Activated CD4-positive, alpha-beta memory T cell treated with anti-CD3 and anti-CD28 coated beads, Interleukin-2, amount 10 ng/mL, durations not matched to agents 7 days and 5 days (primary cell): ENCODE data around the gene SF3B2. TPM values are rescaled to one million over a fixed set of nuclear protein-coding genes. Genes with fewer than 3 reads are reported as not detected.

Experiments
- CTCF ChIA-PET: fragments of 350-600 bp; sonication (Branson Sonifier 250); formaldehyde crosslinking; loops from one replicate; lab custom pipeline; 2021; ENCODE audit warnings: antibody characterized with exemption, inconsistent platforms; lab: Charles Lee
- POLR2A ChIA-PET: fragments of 350-600 bp; sonication (Branson Sonifier 250); formaldehyde crosslinking; loops from one replicate; lab custom pipeline; 2021; ENCODE audit warnings: antibody characterized with exemption; lab: Charles Lee
- DNase-seq: peaks from one replicate; pipeline ENCODE4 v3.0.0-alpha.2; 2020
- H3K27ac Mint-ChIP-seq: one replicate; pipeline ENCODE4 v1.8.0; 2021; ENCODE audit warnings: mild to moderate bottlenecking, mixed read lengths
- H3K27me3 Mint-ChIP-seq: one replicate; pipeline ENCODE4 v1.8.0; 2021; ENCODE audit warnings: mixed read lengths
- H3K36me3 Mint-ChIP-seq: one replicate; pipeline ENCODE4 v1.8.0; 2021; ENCODE audit warnings: low read depth, mixed read lengths
- H3K4me1 Mint-ChIP-seq: one replicate; pipeline ENCODE4 v1.8.0; 2021; ENCODE audit warnings: mixed read lengths
- H3K4me3 Mint-ChIP-seq: one replicate; pipeline ENCODE4 v1.8.0; 2021; ENCODE audit warnings: mild to moderate bottlenecking, mixed read lengths
- H3K9me3 Mint-ChIP-seq: one replicate; pipeline ENCODE4 v1.8.0; 2021; ENCODE audit warnings: mixed read lengths
- total RNA-seq, 2 experiments: library from RNA; stranded (reverse); gene quantifications; one replicate each; pipeline ENCODE4 v1.2.3, GENCODE V29; 2021

SF3B2 gene
- total RNA-seq, 2 experiments from 2014 or later, result 230 to 241 TPM

DNA sequence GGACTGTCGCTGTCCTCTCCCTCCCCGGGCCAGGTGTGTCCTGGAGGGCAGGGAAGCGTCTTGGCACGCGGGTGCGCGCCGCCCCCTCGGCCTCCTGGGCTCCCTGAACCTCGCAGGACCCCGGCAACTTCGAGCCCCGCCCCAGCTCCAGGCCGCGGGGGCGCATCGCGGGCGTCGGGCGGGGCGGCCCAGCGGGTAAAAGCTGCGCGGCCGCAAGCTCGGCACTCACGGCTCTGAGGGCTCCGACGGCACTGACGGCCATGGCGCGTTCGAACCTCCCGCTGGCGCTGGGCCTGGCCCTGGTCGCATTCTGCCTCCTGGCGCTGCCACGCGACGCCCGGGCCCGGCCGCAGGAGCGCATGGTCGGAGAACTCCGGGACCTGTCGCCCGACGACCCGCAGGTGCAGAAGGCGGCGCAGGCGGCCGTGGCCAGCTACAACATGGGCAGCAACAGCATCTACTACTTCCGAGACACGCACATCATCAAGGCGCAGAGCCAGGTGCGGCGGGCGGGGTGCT is 40.3 kb upstream of the SF3B2 start, which contains the start of gene CST6:
Gene CST6, plus strand, starts transcription at position 224 of the 519 bp plus-strand sequence. Its CDS starts 37 bp downstream, at position 261.
- H3K27me3 Mint-ChIP-seq, result peaks cover 26% of the 10 kb centered on the region
- no peaks in the 10 kb centered on the region for H3K4me1 Mint-ChIP-seq
- no peak for DNase-seq
- H3K27ac Mint-ChIP-seq, result no peak within 1 kb of the TSS
- ChIA-PET POLR2A (interaction anchor here (0.7 to 2.6 kb wide), 4 partner anchors 9 to 300 kb away, joined by 3 to 9 read pairs (median 5); partner anchors contain the start of genes BANF1 and EIF1AD), CTCF (interaction anchor here (0.6 to 3.3 kb wide), 3 partner anchors 10 to 127 kb away, joined by 3 to 11 read pairs (median 7); no protein-coding TSS in a partner anchor)
- no peaks in the 10 kb centered on the region for H3K9me3 Mint-ChIP-seq
- H3K36me3 Mint-ChIP-seq, result no peaks in the 10 kb centered on the region
- no peak within 1 kb of the TSS for H3K4me3 Mint-ChIP-seq

- no peaks in the 10 kb centered on the region for H3K4me1 Mint-ChIP-seq
- no peaks in the 10 kb centered on the region for H3K9me3 Mint-ChIP-seq
- CTCF ChIA-PET, result interaction anchor here (1.1 to 3.3 kb wide), 2 partner anchors 9 to 127 kb away, joined by 3 to 11 read pairs; no protein-coding TSS in a partner anchor
- H3K36me3 Mint-ChIP-seq, result no peaks in the 10 kb centered on the region
- no peak overlapping the region for H3K4me3 Mint-ChIP-seq
- POLR2A ChIA-PET, result interaction anchor here (0.9 to 2.6 kb wide), 4 partner anchors 10 to 301 kb away, joined by 4 to 9 read pairs (median 6); partner anchors contain the start of genes BANF1 and EIF1AD
- H3K27ac Mint-ChIP-seq, result no peak overlapping the region
- H3K27me3 Mint-ChIP-seq, result peaks cover 26% of the 10 kb centered on the region
- DNase-seq, result no peak
Observed at GRCh38 chr11:66012371-66012945, 39.7 kb upstream of the SF3B2 start.

DNA sequence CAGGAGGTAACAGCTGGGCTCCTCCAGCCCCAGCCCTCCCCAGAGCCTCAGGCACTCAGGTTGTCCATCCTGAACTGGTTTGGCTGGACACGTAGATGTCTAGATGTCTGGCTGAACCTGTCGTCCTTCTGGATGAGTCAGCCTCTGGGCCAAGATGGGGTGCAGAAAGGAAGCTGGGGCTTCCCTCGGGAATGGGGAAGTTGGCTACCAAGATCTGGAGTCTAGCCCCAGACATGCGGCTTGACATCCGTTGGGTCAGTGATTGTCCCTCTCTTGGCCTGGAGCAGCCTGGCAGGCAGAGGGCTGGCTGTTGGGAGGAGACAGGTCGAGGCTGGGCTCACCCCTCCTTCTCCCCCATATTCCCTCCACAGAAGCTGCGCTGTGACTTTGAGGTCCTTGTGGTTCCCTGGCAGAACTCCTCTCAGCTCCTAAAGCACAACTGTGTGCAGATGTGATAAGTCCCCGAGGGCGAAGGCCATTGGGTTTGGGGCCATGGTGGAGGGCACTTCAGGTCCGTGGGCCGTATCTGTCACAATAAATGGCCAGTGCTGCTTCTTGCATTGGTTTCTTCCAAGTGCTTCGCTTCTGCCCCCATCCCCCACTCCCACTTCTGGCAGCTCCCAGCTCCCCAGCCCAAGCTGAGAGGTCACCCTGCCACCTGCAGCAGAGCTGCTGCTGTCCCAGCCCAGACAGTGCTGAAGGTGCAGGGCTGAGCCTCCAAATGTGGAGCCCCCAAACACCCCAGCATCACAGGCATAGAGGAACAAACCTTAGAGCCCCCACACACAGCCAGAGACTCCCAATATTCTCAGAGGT is 39.0 kb upstream of the SF3B2 start:
- POLR2A ChIA-PET, result interaction anchor here (0.9 to 2.6 kb wide), 2 partner anchors 10 kb away, joined by 5 to 9 read pairs; no protein-coding TSS in a partner anchor
- no peak for DNase-seq
- Mint-ChIP-seq H3K4me1 (no peaks in the 10 kb centered on the region), H3K4me3 (no peak overlapping the region), H3K9me3 (no peaks in the 10 kb centered on the region), H3K27me3 (peaks cover 26% of the 10 kb centered on the region), H3K27ac (no peak overlapping the region), H3K36me3 (no peaks in the 10 kb centered on the region)
- CTCF ChIA-PET, result interaction anchor here (3.3 kb wide), 1 partner anchor 9 kb away, joined by 11 read pairs; no protein-coding TSS in a partner anchor

DNA sequence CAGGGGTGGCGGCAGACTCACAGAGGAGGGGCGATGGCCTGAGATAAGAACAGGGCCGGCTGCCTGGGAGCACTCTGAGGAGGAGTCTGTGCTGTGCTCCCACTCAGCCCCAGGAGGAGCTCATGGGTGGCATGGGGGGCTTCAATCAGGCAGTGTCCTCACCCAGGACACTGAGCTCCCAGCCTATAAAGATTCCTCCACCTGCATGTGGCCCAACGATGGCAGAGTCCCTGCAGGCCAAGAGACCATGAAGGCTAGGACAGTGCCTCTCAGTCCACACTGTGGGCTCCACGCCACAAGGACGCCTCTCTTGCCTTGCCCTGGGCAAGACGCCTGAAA is 38.4 kb upstream of the SF3B2 start:
- peaks cover 26% of the 10 kb centered on the region for H3K27me3 Mint-ChIP-seq
- no peak for DNase-seq
- no peaks in the 10 kb centered on the region for H3K36me3 Mint-ChIP-seq
- H3K27ac Mint-ChIP-seq, result no peak overlapping the region
- no peaks in the 10 kb centered on the region for H3K9me3 Mint-ChIP-seq
- CTCF ChIA-PET, result interaction anchor here (3.3 kb wide), 1 partner anchor 8 kb away, joined by 11 read pairs; no protein-coding TSS in a partner anchor
- no peak overlapping the region for H3K4me3 Mint-ChIP-seq
- H3K4me1 Mint-ChIP-seq, result no peaks in the 10 kb centered on the region
- POLR2A ChIA-PET, result no interaction called here

DNA sequence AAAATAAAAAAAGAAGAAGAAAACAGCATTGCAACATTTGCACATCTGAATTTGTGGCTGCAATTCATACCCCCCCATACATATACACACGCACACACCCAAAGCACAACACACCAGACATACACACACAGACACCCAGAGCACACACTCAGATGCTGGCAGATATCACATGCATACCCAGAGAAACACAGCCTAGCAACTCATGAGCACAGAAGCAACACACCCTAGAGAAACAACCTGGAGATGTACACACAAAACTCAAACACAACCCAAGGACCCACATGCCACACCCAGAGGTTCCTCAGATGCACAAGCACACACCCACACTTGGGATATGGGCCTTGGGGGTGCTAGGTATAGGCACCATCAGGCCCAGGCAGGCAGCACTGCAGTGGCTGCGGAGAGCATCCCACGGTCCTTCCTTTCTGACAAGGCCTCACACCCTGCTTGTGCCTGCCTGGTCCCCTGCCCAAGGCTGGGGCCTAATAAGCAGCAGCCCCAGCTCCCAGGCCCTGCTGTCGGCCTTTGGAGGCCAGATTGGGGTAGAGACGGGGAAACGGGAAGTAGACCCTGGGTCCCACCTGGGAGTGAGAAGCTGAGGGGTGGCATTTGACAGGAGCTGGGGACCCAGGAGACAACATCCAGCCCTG is 37.2 kb upstream of the SF3B2 start:
- peaks cover 26% of the 10 kb centered on the region for H3K27me3 Mint-ChIP-seq
- no peaks in the 10 kb centered on the region for H3K36me3 Mint-ChIP-seq
- H3K4me3 Mint-ChIP-seq, result no peak overlapping the region
- no peak for DNase-seq
- ChIA-PET POLR2A (no interaction called here), CTCF (no interaction called here)
- H3K4me1 Mint-ChIP-seq, result no peaks in the 10 kb centered on the region
- H3K27ac Mint-ChIP-seq, result no peak overlapping the region
- no peaks in the 10 kb centered on the region for H3K9me3 Mint-ChIP-seq

- Mint-ChIP-seq H3K4me3 (no peak overlapping the region), H3K27me3 (peaks cover 21% of the 10 kb centered on the region), H3K36me3 (no peaks in the 10 kb centered on the region), H3K4me1 (peaks cover 3% of the 10 kb centered on the region), H3K27ac (no peak overlapping the region), H3K9me3 (no peaks in the 10 kb centered on the region)
- CTCF ChIA-PET, result no interaction called here
- no peak for DNase-seq
- POLR2A ChIA-PET, result no interaction called here
Observed at GRCh38 chr11:66015454-66015881, 36.7 kb upstream of the SF3B2 start.

- ChIA-PET CTCF (no interaction called here), POLR2A (interaction anchor here (1.1 kb wide), 1 partner anchor 13 kb away, joined by 3 read pairs; the partner anchor contains the start of gene BANF1)
- H3K4me1 Mint-ChIP-seq, result peaks cover 8% of the 10 kb centered on the region
- H3K36me3 Mint-ChIP-seq, result no peaks in the 10 kb centered on the region
- no peaks in the 10 kb centered on the region for H3K9me3 Mint-ChIP-seq
- no peak overlapping the region for H3K4me3 Mint-ChIP-seq
- no peak overlapping the region for H3K27ac Mint-ChIP-seq
- DNase-seq, result no peak
- H3K27me3 Mint-ChIP-seq, result peaks cover 17% of the 10 kb centered on the region
Observed at GRCh38 chr11:66015936-66016792, 36.0 kb upstream of the SF3B2 start.

DNA sequence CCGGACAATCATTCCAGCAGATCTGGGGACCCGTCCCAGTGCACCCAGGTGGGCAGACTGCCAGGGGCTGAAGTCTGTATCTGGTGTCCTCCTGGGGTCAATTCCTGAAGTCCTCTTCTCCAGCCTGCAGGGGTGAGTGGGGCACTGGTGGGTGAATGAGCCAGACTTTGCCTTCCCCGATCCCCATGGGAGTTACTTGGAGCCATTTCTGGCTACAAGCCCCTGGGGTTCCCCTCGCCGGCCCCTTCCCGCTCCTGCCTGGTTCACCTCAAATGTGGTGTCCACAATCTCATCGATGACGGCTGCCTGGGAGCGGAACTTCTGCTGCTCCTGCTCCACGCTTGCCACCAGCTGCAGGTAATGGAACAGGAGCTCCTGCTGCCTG is 35.4 kb upstream of the SF3B2 start:
- ChIA-PET POLR2A (interaction anchor here (1.1 kb wide), 1 partner anchor 14 kb away, joined by 3 read pairs; the partner anchor contains the start of gene BANF1), CTCF (no interaction called here)
- H3K27ac Mint-ChIP-seq, result no peak overlapping the region
- no peak overlapping the region for H3K4me3 Mint-ChIP-seq
- peaks cover 12% of the 10 kb centered on the region for H3K27me3 Mint-ChIP-seq
- no peak for DNase-seq
- H3K4me1 Mint-ChIP-seq, result peaks cover 14% of the 10 kb centered on the region
- H3K9me3 Mint-ChIP-seq, result no peaks in the 10 kb centered on the region
- H3K36me3 Mint-ChIP-seq, result no peaks in the 10 kb centered on the region

DNA sequence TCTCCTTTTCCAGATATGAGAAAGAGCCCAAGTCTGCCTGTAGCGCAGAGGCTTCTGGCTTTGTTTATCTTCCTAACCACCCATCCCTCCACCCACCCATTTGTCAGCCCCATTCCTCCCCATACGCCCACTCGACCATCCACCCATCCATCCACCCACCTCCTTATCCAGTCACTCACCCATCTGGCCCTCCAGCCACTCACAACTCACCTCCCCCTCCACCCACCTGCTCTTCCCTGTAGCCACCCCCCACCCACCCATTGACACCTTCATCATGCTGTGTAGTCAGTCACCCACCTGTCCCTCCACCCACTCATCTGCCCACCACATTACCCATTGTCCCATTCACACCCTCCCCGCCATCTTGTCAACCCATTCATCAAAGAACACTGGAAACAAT is 34.8 kb upstream of the SF3B2 start:
- peaks cover 16% of the 10 kb centered on the region for H3K4me1 Mint-ChIP-seq
- H3K27me3 Mint-ChIP-seq, result peaks cover 9% of the 10 kb centered on the region
- H3K36me3 Mint-ChIP-seq, result no peaks in the 10 kb centered on the region
- ChIA-PET POLR2A (no interaction called here), CTCF (interaction anchor here (1.0 to 1.1 kb wide), 2 partner anchors 8 to 27 kb away, joined by 3 read pairs; no protein-coding TSS in a partner anchor)
- no peak overlapping the region for H3K4me3 Mint-ChIP-seq
- no peak overlapping the region for H3K27ac Mint-ChIP-seq
- DNase-seq, result no peak
- no peaks in the 10 kb centered on the region for H3K9me3 Mint-ChIP-seq

GRCh38 chr11:66020212-66020611 is 32.0 kb upstream of the SF3B2 start:
- H3K36me3 Mint-ChIP-seq, result no peaks in the 10 kb centered on the region
- H3K27me3 Mint-ChIP-seq, result peaks cover 9% of the 10 kb centered on the region
- H3K4me1 Mint-ChIP-seq, result peaks cover 21% of the 10 kb centered on the region
- ChIA-PET CTCF (interaction anchor here (1.5 kb wide), 1 partner anchor 25 kb away, joined by 4 read pairs; no protein-coding TSS in a partner anchor), POLR2A (no interaction called here)
- no peaks in the 10 kb centered on the region for H3K9me3 Mint-ChIP-seq
- H3K27ac Mint-ChIP-seq, result no peak overlapping the region
- H3K4me3 Mint-ChIP-seq, result no peak overlapping the region
- DNase-seq, result no peak

- ChIA-PET POLR2A (interaction anchor here (1.7 kb wide), 1 partner anchor 12 kb away, joined by 6 read pairs; no protein-coding TSS in a partner anchor), CTCF (interaction anchor here (1.5 to 2.6 kb wide), 2 partner anchors 24 kb away, joined by 4 to 26 read pairs; no protein-coding TSS in a partner anchor)
- DNase-seq, result peak; percentile 61
- H3K27ac Mint-ChIP-seq, result no peak overlapping the region
- peaks cover 9% of the 10 kb centered on the region for H3K27me3 Mint-ChIP-seq
- no peaks in the 10 kb centered on the region for H3K9me3 Mint-ChIP-seq
- H3K4me1 Mint-ChIP-seq, result peaks cover 21% of the 10 kb centered on the region
- no peaks in the 10 kb centered on the region for H3K36me3 Mint-ChIP-seq
- no peak overlapping the region for H3K4me3 Mint-ChIP-seq
Observed at GRCh38 chr11:66020618-66021357, 31.4 kb upstream of the SF3B2 start.
